Measurements from ENCODE around the gene EML1. TPM values are rescaled to one million over a fixed set of nuclear protein-coding genes. Genes with fewer than 3 reads are reported as not detected.

Gene EML1
- total RNA-seq, 1 experiment from 2014 or later, result 16.1 TPM

DNA sequence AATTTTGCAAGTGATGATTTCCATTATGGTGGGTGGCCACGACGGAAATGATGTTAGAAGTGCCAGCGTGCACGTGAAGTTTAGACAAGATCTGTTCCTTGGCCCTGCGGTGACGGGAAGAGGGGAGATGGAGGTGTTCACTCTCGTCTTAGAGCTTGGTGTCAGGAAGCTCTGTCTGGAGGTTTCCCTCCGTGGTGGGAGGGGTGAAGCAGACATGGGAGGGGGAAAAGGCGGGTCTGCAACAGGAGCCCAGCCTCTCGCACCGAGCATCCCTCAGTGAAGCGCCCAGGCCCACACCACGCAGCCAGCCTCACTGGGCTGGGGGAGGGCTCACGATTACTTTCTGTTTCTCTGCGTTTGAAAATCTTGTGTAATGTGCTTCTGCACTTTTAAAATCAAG is 26.3 kb downstream of the EML1 start (continued):
- TF ChIP-seq, protein P1, sequence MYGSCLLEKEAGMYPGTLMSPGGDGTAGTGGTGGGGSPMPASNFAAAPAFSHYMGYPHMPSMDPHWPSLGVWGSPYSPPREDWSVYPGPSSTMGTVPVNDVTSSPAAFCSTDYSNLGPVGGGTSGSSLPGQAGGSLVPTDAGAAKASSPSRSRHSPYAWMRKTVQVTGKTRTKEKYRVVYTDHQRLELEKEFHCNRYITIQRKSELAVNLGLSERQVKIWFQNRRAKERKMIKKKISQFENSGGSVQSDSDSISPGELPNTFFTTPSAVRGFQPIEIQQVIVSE (CRISPR knock-in tag; IDR thresholded peaks at IDR 0.05; ENCODE audit: borderline replicate concordance), result no peak
- TF ChIP-seq MYBL2 (CRISPR knock-in tag; IDR thresholded peaks at IDR 0.05) (no peak), GRHL2 (CRISPR knock-in tag; IDR thresholded peaks at IDR 0.05; ENCODE audit: insufficient replicate concordance, severe bottlenecking) (no peak), ZNF232 (CRISPR knock-in tag; IDR thresholded peaks at IDR 0.05) (no peak), SP1 (CRISPR knock-in tag; conservative IDR thresholded peaks at IDR 0.05) (no peak), ETV6 (CRISPR knock-in tag; IDR thresholded peaks at IDR 0.05) (no peak), ZNF423 (CRISPR knock-in tag; IDR thresholded peaks at IDR 0.05) (no peak), ZNF219 (CRISPR knock-in tag; IDR thresholded peaks at IDR 0.05; ENCODE audit: borderline replicate concordance) (no peak)
- TF ChIP-seq, protein P2, sequence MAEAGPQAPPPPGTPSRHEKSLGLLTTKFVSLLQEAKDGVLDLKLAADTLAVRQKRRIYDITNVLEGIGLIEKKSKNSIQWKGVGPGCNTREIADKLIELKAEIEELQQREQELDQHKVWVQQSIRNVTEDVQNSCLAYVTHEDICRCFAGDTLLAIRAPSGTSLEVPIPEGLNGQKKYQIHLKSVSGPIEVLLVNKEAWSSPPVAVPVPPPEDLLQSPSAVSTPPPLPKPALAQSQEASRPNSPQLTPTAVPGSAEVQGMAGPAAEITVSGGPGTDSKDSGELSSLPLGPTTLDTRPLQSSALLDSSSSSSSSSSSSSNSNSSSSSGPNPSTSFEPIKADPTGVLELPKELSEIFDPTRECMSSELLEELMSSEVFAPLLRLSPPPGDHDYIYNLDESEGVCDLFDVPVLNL (CRISPR knock-in tag; IDR thresholded peaks at IDR 0.05; ENCODE audit: borderline replicate concordance, low read depth), result no peak
- TF ChIP-seq, protein P3, sequence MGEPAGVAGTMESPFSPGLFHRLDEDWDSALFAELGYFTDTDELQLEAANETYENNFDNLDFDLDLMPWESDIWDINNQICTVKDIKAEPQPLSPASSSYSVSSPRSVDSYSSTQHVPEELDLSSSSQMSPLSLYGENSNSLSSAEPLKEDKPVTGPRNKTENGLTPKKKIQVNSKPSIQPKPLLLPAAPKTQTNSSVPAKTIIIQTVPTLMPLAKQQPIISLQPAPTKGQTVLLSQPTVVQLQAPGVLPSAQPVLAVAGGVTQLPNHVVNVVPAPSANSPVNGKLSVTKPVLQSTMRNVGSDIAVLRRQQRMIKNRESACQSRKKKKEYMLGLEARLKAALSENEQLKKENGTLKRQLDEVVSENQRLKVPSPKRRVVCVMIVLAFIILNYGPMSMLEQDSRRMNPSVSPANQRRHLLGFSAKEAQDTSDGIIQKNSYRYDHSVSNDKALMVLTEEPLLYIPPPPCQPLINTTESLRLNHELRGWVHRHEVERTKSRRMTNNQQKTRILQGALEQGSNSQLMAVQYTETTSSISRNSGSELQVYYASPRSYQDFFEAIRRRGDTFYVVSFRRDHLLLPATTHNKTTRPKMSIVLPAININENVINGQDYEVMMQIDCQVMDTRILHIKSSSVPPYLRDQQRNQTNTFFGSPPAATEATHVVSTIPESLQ (CRISPR knock-in tag; IDR thresholded peaks at IDR 0.05), result no peak
- TF ChIP-seq, protein P4, sequence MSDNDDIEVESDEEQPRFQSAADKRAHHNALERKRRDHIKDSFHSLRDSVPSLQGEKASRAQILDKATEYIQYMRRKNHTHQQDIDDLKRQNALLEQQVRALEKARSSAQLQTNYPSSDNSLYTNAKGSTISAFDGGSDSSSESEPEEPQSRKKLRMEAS (CRISPR knock-in tag; IDR thresholded peaks at IDR 0.05), result no peak
- TF ChIP-seq, protein P5, sequence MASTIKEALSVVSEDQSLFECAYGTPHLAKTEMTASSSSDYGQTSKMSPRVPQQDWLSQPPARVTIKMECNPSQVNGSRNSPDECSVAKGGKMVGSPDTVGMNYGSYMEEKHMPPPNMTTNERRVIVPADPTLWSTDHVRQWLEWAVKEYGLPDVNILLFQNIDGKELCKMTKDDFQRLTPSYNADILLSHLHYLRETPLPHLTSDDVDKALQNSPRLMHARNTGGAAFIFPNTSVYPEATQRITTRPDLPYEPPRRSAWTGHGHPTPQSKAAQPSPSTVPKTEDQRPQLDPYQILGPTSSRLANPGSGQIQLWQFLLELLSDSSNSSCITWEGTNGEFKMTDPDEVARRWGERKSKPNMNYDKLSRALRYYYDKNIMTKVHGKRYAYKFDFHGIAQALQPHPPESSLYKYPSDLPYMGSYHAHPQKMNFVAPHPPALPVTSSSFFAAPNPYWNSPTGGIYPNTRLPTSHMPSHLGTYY (CRISPR knock-in tag; IDR thresholded peaks at IDR 0.05), result no peak

DNA sequence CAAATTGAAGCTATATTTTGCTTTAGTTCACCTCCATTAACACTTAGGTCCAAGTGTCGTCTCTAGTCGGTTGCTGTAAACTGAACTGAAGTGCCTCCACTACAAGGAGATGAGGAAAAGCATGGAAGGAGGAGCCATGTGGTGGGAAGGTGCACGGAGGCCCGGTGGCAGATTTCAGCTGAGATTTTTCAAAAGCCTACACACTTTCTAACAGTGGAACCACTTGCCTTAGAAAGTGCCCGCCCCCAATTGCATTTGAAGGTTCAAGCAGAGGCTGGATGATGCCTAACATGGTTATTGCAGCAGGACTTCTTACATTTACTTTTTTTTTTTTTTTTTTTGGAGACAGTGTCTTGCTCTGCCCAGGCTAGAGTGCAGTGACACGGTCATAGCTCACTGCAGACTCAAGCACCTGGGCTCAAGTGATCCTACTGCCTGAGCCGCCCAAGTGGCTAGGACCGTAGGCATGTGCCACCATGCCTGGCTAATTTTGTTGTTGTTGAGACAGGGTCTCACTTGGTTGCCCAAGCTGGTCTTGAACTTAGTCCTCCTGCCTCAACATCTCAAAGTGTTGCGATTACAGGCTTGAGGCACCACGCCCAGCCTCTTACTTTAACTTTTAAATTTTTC is 27.6 kb downstream of the EML1 start:
- H3K27me3 Mint-ChIP-seq (ENCODE audit: low read depth), result no peaks in the 10 kb centered on the region
- CTCF ChIA-PET, result interaction anchor here (0.6 to 1.3 kb wide), 2 partner anchors 11 to 13 kb away, joined by 3 to 4 read pairs; no protein-coding TSS in a partner anchor
- POLR2A ChIA-PET, result no interaction called here
- H3K36me3 Mint-ChIP-seq, result no peaks in the 10 kb centered on the region
- peaks cover 33% of the 10 kb centered on the region for H3K4me1 Mint-ChIP-seq
- DNase-seq (ENCODE audit: low spot score) (no peak), ATAC-seq (no peak)
- TF ChIP-seq TCF7 (CRISPR knock-in tag; IDR thresholded peaks at IDR 0.05; ENCODE audit: low read depth) (no peak), ZNF219 (CRISPR knock-in tag; IDR thresholded peaks at IDR 0.05; ENCODE audit: borderline replicate concordance) (no peak), RORB (CRISPR knock-in tag; IDR thresholded peaks at IDR 0.05) (no peak), SMAD3 (CRISPR knock-in tag; IDR thresholded peaks at IDR 0.05; ENCODE audit: borderline replicate concordance) (no peak), GTF2I (CRISPR knock-in tag; conservative IDR thresholded peaks at IDR 0.05) (no peak)
- TF ChIP-seq, protein P6, sequence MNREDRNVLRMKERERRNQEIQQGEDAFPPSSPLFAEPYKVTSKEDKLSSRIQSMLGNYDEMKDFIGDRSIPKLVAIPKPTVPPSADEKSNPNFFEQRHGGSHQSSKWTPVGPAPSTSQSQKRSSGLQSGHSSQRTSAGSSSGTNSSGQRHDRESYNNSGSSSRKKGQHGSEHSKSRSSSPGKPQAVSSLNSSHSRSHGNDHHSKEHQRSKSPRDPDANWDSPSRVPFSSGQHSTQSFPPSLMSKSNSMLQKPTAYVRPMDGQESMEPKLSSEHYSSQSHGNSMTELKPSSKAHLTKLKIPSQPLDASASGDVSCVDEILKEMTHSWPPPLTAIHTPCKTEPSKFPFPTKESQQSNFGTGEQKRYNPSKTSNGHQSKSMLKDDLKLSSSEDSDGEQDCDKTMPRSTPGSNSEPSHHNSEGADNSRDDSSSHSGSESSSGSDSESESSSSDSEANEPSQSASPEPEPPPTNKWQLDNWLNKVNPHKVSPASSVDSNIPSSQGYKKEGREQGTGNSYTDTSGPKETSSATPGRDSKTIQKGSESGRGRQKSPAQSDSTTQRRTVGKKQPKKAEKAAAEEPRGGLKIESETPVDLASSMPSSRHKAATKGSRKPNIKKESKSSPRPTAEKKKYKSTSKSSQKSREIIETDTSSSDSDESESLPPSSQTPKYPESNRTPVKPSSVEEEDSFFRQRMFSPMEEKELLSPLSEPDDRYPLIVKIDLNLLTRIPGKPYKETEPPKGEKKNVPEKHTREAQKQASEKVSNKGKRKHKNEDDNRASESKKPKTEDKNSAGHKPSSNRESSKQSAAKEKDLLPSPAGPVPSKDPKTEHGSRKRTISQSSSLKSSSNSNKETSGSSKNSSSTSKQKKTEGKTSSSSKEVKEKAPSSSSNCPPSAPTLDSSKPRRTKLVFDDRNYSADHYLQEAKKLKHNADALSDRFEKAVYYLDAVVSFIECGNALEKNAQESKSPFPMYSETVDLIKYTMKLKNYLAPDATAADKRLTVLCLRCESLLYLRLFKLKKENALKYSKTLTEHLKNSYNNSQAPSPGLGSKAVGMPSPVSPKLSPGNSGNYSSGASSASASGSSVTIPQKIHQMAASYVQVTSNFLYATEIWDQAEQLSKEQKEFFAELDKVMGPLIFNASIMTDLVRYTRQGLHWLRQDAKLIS (CRISPR knock-in tag; IDR thresholded peaks at IDR 0.05; ENCODE audit: borderline replicate concordance), result no peak
- TF ChIP-seq, protein P7, sequence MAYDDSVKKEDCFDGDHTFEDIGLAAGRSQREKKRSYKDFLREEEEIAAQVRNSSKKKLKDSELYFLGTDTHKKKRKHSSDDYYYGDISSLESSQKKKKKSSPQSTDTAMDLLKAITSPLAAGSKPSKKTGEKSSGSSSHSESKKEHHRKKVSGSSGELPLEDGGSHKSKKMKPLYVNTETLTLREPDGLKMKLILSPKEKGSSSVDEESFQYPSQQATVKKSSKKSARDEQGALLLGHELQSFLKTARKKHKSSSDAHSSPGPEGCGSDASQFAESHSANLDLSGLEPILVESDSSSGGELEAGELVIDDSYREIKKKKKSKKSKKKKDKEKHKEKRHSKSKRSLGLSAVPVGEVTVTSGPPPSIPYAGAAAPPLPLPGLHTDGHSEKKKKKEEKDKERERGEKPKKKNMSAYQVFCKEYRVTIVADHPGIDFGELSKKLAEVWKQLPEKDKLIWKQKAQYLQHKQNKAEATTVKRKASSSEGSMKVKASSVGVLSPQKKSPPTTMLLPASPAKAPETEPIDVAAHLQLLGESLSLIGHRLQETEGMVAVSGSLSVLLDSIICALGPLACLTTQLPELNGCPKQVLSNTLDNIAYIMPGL (CRISPR knock-in tag; IDR thresholded peaks at IDR 0.05), result no peak
- TF ChIP-seq, protein P8, sequence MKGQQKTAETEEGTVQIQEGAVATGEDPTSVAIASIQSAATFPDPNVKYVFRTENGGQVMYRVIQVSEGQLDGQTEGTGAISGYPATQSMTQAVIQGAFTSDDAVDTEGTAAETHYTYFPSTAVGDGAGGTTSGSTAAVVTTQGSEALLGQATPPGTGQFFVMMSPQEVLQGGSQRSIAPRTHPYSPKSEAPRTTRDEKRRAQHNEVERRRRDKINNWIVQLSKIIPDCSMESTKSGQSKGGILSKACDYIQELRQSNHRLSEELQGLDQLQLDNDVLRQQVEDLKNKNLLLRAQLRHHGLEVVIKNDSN (CRISPR knock-in tag; IDR thresholded peaks at IDR 0.05), result no peak
- H3K9me3 Mint-ChIP-seq, result no peaks in the 10 kb centered on the region
- H3K27ac Mint-ChIP-seq, result no peak overlapping the region
- no peak overlapping the region for H3K4me3 Mint-ChIP-seq

All from WTC11 (cell line).